SU-DHL-6 (cell line): ENCODE measurements around the gene AKAP6.

ENCODE experiments used
- EZH2phosphoT487 ChIP-seq: fragments of 200-600 bp; sonication (generic), shearing (Covaris generic); conservative IDR thresholded peaks from 2 replicates; pipeline ENCODE4 v1.6.1; 2018; ENCODE audit warnings: mild to moderate bottlenecking, antibody characterized with exemption, low read length, moderate library complexity, mixed read lengths
- TF ChIP-seq, protein P1 (sequence below): fragments of 200-600 bp; sonication (generic); IDR thresholded peaks from one replicate; pipeline ENCODE4 v1.5.1; 2017; ENCODE audit warnings: antibody characterized with exemption, mild to moderate bottlenecking, low read length, moderate library complexity; ENCODE audit not compliant: insufficient read depth, poor library complexity, severe bottlenecking

GRCh38 chr14:32330351-32331111 lies 1.4 kb downstream of the AKAP6 start:
- TF ChIP-seq EZH2phosphoT487 = no peak
- TF ChIP-seq, protein P1, sequence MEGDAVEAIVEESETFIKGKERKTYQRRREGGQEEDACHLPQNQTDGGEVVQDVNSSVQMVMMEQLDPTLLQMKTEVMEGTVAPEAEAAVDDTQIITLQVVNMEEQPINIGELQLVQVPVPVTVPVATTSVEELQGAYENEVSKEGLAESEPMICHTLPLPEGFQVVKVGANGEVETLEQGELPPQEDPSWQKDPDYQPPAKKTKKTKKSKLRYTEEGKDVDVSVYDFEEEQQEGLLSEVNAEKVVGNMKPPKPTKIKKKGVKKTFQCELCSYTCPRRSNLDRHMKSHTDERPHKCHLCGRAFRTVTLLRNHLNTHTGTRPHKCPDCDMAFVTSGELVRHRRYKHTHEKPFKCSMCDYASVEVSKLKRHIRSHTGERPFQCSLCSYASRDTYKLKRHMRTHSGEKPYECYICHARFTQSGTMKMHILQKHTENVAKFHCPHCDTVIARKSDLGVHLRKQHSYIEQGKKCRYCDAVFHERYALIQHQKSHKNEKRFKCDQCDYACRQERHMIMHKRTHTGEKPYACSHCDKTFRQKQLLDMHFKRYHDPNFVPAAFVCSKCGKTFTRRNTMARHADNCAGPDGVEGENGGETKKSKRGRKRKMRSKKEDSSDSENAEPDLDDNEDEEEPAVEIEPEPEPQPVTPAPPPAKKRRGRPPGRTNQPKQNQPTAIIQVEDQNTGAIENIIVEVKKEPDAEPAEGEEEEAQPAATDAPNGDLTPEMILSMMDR = no peak
